Measurements from ENCODE around the gene AGBL1. TPM values are rescaled to one million over a fixed set of nuclear protein-coding genes. Genes with fewer than 3 reads are reported as not detected.

The AGBL1 gene
- total RNA-seq, 6 experiments from 2014 or later = not detected

DNA sequence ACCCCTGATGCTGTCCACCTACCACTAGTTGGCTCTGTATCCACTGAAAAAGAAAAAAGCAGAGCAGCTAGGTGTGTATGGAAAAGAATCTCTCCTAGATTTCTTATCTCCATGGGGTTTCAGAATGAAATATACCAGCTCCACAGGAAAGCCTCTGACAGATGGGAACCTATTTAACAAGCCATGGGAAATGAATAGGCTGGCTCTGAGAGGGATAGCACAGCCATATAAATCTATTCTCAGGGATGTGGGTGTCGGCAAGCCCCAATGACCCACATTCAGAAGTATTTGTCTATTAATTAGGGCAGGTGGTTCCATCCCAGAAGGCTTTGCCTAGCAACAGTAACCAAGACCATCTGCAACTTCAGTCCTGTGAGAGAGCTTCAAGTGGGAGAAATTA is 694.1 kb downstream of the AGBL1 start:
- no peak overlapping the region for H3K4me3 ChIP-seq
- H3K27me3 ChIP-seq = no peaks in the 10 kb centered on the region
- DNase-seq (no peak), ATAC-seq (no peak)
- H3K4me1 ChIP-seq = peaks cover 0 to 10% (median 2%) of the 10 kb centered on the region in 4 donors
- H3K27ac ChIP-seq = no peak overlapping the region
- TF ChIP-seq CTCF (IDR thresholded peaks at IDR 0.05) = no peak
- no peak for TF ChIP-seq POLR2A (IDR thresholded peaks at IDR 0.05)
- no peaks in the 10 kb centered on the region for H3K9me3 ChIP-seq
- H3K36me3 ChIP-seq = no peaks in the 10 kb centered on the region
- WGBS (ENCODE audit: insufficient coverage, low coverage, low lambda C conversion rate, missing lambda C conversion rate) = 89% methylated on average over 1 of the region's 1 CpG
- intact Hi-C loops (cut with DNase I) = no loop called here

GRCh38 chr15:86776145-86776544 is 696.5 kb downstream of the AGBL1 start:
- no peak overlapping the region for H3K27ac ChIP-seq
- no peaks in the 10 kb centered on the region for H3K36me3 ChIP-seq
- H3K4me3 ChIP-seq = no peak overlapping the region
- no peaks in the 10 kb centered on the region for H3K27me3 ChIP-seq
- 61% methylated on average over 2 of the region's 2 CpGs for WGBS (ENCODE audit: insufficient coverage, low coverage, low lambda C conversion rate, missing lambda C conversion rate)
- TF ChIP-seq CTCF (IDR thresholded peaks at IDR 0.05) = no peak
- no peak for TF ChIP-seq POLR2A (IDR thresholded peaks at IDR 0.05)
- intact Hi-C loops (cut with DNase I) = no loop called here
- peaks cover 0 to 10% (median 2%) of the 10 kb centered on the region in 4 donors for H3K4me1 ChIP-seq
- DNase-seq (no peak), ATAC-seq (no peak)
- H3K9me3 ChIP-seq = no peaks in the 10 kb centered on the region

DNA sequence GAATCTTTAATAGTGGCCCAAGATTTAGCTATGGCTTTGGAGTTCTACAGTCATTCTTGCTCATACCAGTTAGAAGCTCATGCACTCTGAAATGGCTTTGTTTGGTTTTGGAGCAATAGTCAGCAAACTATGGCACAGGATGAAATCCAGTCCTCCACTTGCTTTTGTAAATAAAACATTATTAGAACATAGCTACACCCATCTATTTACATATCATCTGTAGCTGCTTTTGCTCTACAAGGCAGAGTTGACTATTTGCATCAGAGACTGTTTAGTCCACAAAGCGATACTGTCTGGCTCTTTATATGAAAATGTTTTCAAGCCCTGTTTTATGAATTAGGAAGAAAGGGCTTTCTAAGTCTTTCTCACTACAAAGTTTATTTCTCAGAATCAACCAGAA is 716.9 kb downstream of the AGBL1 start:
- intact Hi-C loops (cut with DNase I) = no loop called here
- Histone ChIP-seq H3K36me3 (no peaks in the 10 kb centered on the region), H3K27ac (no peak overlapping the region), H3K27me3 (no peaks in the 10 kb centered on the region), H3K4me3 (no peak overlapping the region), H3K9me3 (no peaks in the 10 kb centered on the region), H3K4me1 (no peaks in the 10 kb centered on the region)
- ATAC-seq = no peak
- no peak for TF ChIP-seq POLR2A (IDR thresholded peaks at IDR 0.05)
- no peak for TF ChIP-seq CTCF (IDR thresholded peaks at IDR 0.05)
- 92% methylated on average over 1 of the region's 1 CpG for WGBS (ENCODE audit: insufficient coverage, low coverage, low lambda C conversion rate, missing lambda C conversion rate)
- no peak for DNase-seq

GRCh38 chr15:86797135-86797534 is 717.5 kb downstream of the AGBL1 start:
- intact Hi-C loops (cut with DNase I) = no loop called here
- TF ChIP-seq CTCF (IDR thresholded peaks at IDR 0.05) = no peak
- TF ChIP-seq POLR2A (IDR thresholded peaks at IDR 0.05) = no peak
- Histone ChIP-seq H3K9me3 (no peaks in the 10 kb centered on the region), H3K4me3 (no peak overlapping the region), H3K36me3 (no peaks in the 10 kb centered on the region), H3K27me3 (no peaks in the 10 kb centered on the region), H3K4me1 (no peaks in the 10 kb centered on the region), H3K27ac (no peak overlapping the region)
- no peak for DNase-seq
- 21% methylated on average over 3 of the region's 3 CpGs for WGBS (ENCODE audit: insufficient coverage, low coverage, low lambda C conversion rate, missing lambda C conversion rate)
- ATAC-seq = no peak

DNA sequence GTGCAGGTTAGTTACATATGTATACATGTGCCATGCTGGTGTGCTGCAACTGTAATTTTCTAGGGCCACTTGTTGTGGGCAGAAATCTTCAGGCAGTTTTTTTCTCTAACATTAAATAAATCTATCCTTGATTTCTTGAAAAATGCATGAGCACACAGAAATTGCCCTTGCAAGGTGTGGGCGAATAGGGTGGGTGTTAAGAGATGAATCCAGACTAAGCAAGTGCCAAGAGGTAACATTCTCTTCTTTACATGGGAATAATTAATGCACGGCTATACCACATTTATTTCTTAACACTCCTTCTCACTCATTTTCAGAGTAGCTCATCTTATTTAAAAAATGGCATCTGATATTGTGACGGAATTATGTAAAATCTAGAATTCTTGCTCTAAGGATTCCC is 719.6 kb downstream of the AGBL1 start:
- no peaks in the 10 kb centered on the region for H3K27me3 ChIP-seq
- intact Hi-C loops (cut with DNase I) = no loop called here
- H3K36me3 ChIP-seq = no peaks in the 10 kb centered on the region
- no peaks in the 10 kb centered on the region for H3K9me3 ChIP-seq
- H3K27ac ChIP-seq = no peak overlapping the region
- H3K4me1 ChIP-seq = no peaks in the 10 kb centered on the region
- DNase-seq (no peak), ATAC-seq (no peak)
- H3K4me3 ChIP-seq = no peak overlapping the region
- TF ChIP-seq POLR2A (IDR thresholded peaks at IDR 0.05) (no peak), CTCF (IDR thresholded peaks at IDR 0.05) (no peak)
- 41% methylated on average over 3 of the region's 3 CpGs for WGBS (ENCODE audit: insufficient coverage, low coverage, low lambda C conversion rate, missing lambda C conversion rate)

Data from right lobe of liver (tissue), 6 donors.